H1 (cell line): ENCODE data around the gene MFSD2A. TPM values are rescaled to one million over a fixed set of nuclear protein-coding genes. Genes with fewer than 3 reads are reported as not detected.
"Not testable (repeated sequence)": the region's sequence is repeated elsewhere in the genome, so short reads cannot be mapped to it uniquely, and the experiment has no call there.

Source experiments
- CTCF ChIA-PET: fragments of 300-600 bp; sonication (Branson Sonifier 250); formaldehyde crosslinking; loops from one replicate; lab custom pipeline; 2021; ENCODE audit not compliant: partially characterized antibody; lab: Charles Lee
- POLR2A ChIA-PET: fragments of 300-600 bp; sonication (Branson Sonifier 250); formaldehyde crosslinking; loops from one replicate; lab custom pipeline; 2021; ENCODE audit warnings: inconsistent platforms; ENCODE audit not compliant: partially characterized antibody; lab: Charles Lee
- DNase-seq, 2 experiments: peaks; one replicate each; pipeline versions ENCODE4 v3.0.0 to v3.0.0-alpha.2; 2010 to 2022; ENCODE audit warnings: low spot score in 2 of 2, low read depth in 1 of 2, mixed read lengths in 1 of 2
- FAIRE-seq: peaks from 2 replicates; lab custom pipeline; 2011; peaks lifted over from hg19 to GRCh38; lab: Jason Lieb, UNC
- H2AFZ ChIP-seq: 2 replicates; pipeline ENCODE4 v1.8.1; 2012; ENCODE audit warnings: low read length, inconsistent platforms
- H2AK5ac ChIP-seq: 2 replicates; pipeline ENCODE4 v1.6.1; 2013; ENCODE audit warnings: low read depth, low read length
- H2BK120ac ChIP-seq: replicated peaks from 2 replicates; pipeline ENCODE3; 2013; ENCODE audit warnings: low read depth, low read length, inconsistent platforms
- H2BK12ac ChIP-seq: 2 replicates; pipeline ENCODE4 v1.6.1; 2013; ENCODE audit warnings: low read depth, low read length
- H2BK15ac ChIP-seq: 2 replicates; pipeline ENCODE4 v1.6.1; 2013; ENCODE audit warnings: low read length
- H2BK20ac ChIP-seq: 2 replicates; pipeline ENCODE4 v1.6.1; 2013; ENCODE audit warnings: low read length
- H2BK5ac ChIP-seq: 2 replicates; pipeline ENCODE4 v1.6.1; 2013; ENCODE audit warnings: low read depth, low read length
- H3K14ac ChIP-seq: 2 replicates; pipeline ENCODE4 v1.6.1; 2013; ENCODE audit warnings: inconsistent platforms; ENCODE audit not compliant: insufficient read length
- H3K18ac ChIP-seq: 2 replicates; pipeline ENCODE4 v1.6.1; 2013; ENCODE audit warnings: low read length; ENCODE audit errors: extremely low read depth
- H3K23ac ChIP-seq: 2 replicates; pipeline ENCODE4 v1.6.1; 2013; ENCODE audit warnings: inconsistent platforms; ENCODE audit not compliant: insufficient read length
- H3K23me2 ChIP-seq: 2 replicates; pipeline ENCODE4 v1.6.1; 2013; ENCODE audit warnings: low read depth, low read length
- H3K27ac ChIP-seq: 2 replicates; pipeline ENCODE4 v1.6.1; 2011; ENCODE audit warnings: low read depth, low read length, inconsistent platforms
- H3K27me3 ChIP-seq, 4 experiments: replicated peaks in 1 of 4; 1 replicate in 1 of 4; 2 replicates in 3 of 4; pipeline versions ENCODE4 v1.6.1 to v1.8.1; 2011 to 2013; ENCODE audit warnings: low read length in 3 of 4, mild to moderate bottlenecking in 3 of 4, inconsistent platforms in 2 of 4, mixed read lengths in 2 of 4, moderate library complexity in 1 of 4; ENCODE audit not compliant: control insufficient read depth in 3 of 4, insufficient read depth in 3 of 4; ENCODE audit errors: extremely low read depth in 1 of 4
- H3K36me3 ChIP-seq, 4 experiments: 2 replicates each; pipeline versions ENCODE4 v1.6.1 to v1.8.1; 2011 to 2013; ENCODE audit warnings: mild to moderate bottlenecking in 4 of 4, low read length in 3 of 4, moderate library complexity in 2 of 4, control low read depth in 1 of 4, inconsistent platforms in 1 of 4; ENCODE audit not compliant: insufficient read depth in 4 of 4, control insufficient read depth in 2 of 4
- H3K4ac ChIP-seq: replicated peaks from 2 replicates; pipeline ENCODE3; 2013; ENCODE audit warnings: low read length, low read depth, mixed read lengths, inconsistent platforms; ENCODE audit not compliant: insufficient read length
- H3K4me1 ChIP-seq, 4 experiments: replicated peaks in 1 of 4; 1 replicate in 1 of 4; 2 replicates in 3 of 4; pipeline versions ENCODE4 v1.6.1 to v1.8.1; 2011 to 2013; ENCODE audit warnings: low read length in 3 of 4, inconsistent platforms in 2 of 4, mixed read lengths in 1 of 4; ENCODE audit not compliant: insufficient read depth in 4 of 4, control insufficient read depth in 3 of 4
- H3K4me2 ChIP-seq, 2 experiments: 2 replicates each; pipeline versions ENCODE4 v1.6.1 to v1.8.1; 2011 to 2013; ENCODE audit warnings: low read depth in 2 of 2, low read length in 2 of 2, control low read depth in 1 of 2, inconsistent platforms in 1 of 2, mild to moderate bottlenecking in 1 of 2; ENCODE audit not compliant: insufficient read depth in 1 of 2
- H3K4me3 ChIP-seq, 4 experiments: fragments of 200-600, 300-600 bp in 1 of 4; sonication (generic), shearing (Covaris generic), sonication (Bioruptor Twin) in 1 of 4; 2 replicates each; pipeline versions ENCODE4 v1.5.1 to v1.8.1; 2011 to 2016; ENCODE audit warnings: low read length in 4 of 4, low read depth in 3 of 4, control low read depth in 2 of 4, inconsistent platforms in 2 of 4, mild to moderate bottlenecking in 2 of 4, mixed read lengths in 1 of 4, moderate library complexity in 1 of 4; ENCODE audit not compliant: insufficient read depth in 2 of 4; ENCODE audit errors: extremely low read depth in 1 of 4
- H3K56ac ChIP-seq: replicated peaks from 2 replicates; pipeline ENCODE3; 2013; ENCODE audit warnings: low read depth, mild to moderate bottlenecking, mixed read lengths, low read length, inconsistent platforms; ENCODE audit not compliant: insufficient read length
- H3K79me1 ChIP-seq: 2 replicates; pipeline ENCODE4 v1.6.1; 2013; ENCODE audit warnings: low read depth, low read length, control low read depth
- H3K79me2 ChIP-seq, 2 experiments: 2 replicates each; pipeline versions ENCODE4 v1.6.1 to v1.8.1; 2012 to 2013; ENCODE audit warnings: low read length in 2 of 2, mild to moderate bottlenecking in 2 of 2, inconsistent platforms in 1 of 2; ENCODE audit not compliant: insufficient read depth in 2 of 2, control insufficient read depth in 1 of 2
- H3K9ac ChIP-seq, 4 experiments: replicated peaks in 1 of 4; 1 replicate in 1 of 4; 2 replicates in 3 of 4; pipeline versions ENCODE4 v1.6.1 to v1.8.1; 2011 to 2013; ENCODE audit warnings: low read depth in 3 of 4, low read length in 3 of 4, control low read depth in 2 of 4, mild to moderate bottlenecking in 2 of 4, moderate library complexity in 2 of 4, inconsistent platforms in 1 of 4; ENCODE audit errors: extremely low read depth in 1 of 4
- H3K9me3 ChIP-seq, 2 experiments: 2 replicates each; pipeline versions ENCODE4 v1.6.1 to v1.8.1; 2012 to 2013; ENCODE audit warnings: mild to moderate bottlenecking in 2 of 2, moderate library complexity in 2 of 2, control low read depth in 1 of 2, inconsistent platforms in 1 of 2, low read depth in 1 of 2, low read length in 1 of 2, mixed read lengths in 1 of 2; ENCODE audit not compliant: insufficient read depth in 2 of 2
- H4K20me1 ChIP-seq, 2 experiments: replicated peaks in 1 of 2; 2 replicates each; pipeline versions ENCODE3 to v1.8.1; 2011 to 2013; ENCODE audit warnings: inconsistent platforms in 2 of 2, low read length in 2 of 2, mild to moderate bottlenecking in 1 of 2; ENCODE audit not compliant: insufficient read depth in 2 of 2, control insufficient read depth in 1 of 2
- H4K5ac ChIP-seq: 2 replicates; pipeline ENCODE4 v1.6.1; 2013; ENCODE audit warnings: low read length, low read depth, mixed read lengths, inconsistent platforms; ENCODE audit not compliant: insufficient read length
- H4K8ac ChIP-seq: 2 replicates; pipeline ENCODE4 v1.8.0; 2013; ENCODE audit warnings: mild to moderate bottlenecking, moderate library complexity, low read length, inconsistent platforms; ENCODE audit not compliant: insufficient read depth; ENCODE audit errors: extremely low read depth
- H4K91ac ChIP-seq: replicated peaks from 2 replicates; pipeline ENCODE3; 2013; ENCODE audit warnings: low read length, mixed read lengths, inconsistent platforms; ENCODE audit not compliant: insufficient read length
- WGBS, 2 experiments: shearing (Covaris generic) in 1 of 2; methylation state at CpG; one replicate each; pipeline versions ENCODE4 v1.1.6 to v1.1.7; 2013 to 2015; ENCODE audit warnings: low lambda C conversion rate in 2 of 2, mixed read lengths in 2 of 2, inconsistent platforms in 1 of 2, low coverage in 1 of 2, missing lambda C conversion rate in 1 of 2; ENCODE audit not compliant: insufficient replicate concordance in 2 of 2, insufficient coverage in 1 of 2, insufficient read length in 1 of 2; ENCODE audit errors: extremely low coverage in 1 of 2, missing lambda C conversion rate in 1 of 2; 5-methylcytosine and 5-hydroxymethylcytosine counted together
- polyA plus RNA-seq, 7 experiments: library from polyadenylated mRNA; depleted of rRNA in 3 of 7; stranded (reverse) in 5 of 7; unstranded in 2 of 7; fragments of >200 nt in 5 of 7; fragments of 200-250 nt in 2 of 7; gene quantifications; 1 replicate in 5 of 7; 2 replicates in 1 of 7; 4 replicates in 1 of 7; pipeline versions ENCODE4 v1.2.1 to v1.2.3, GENCODE V29; 2011 to 2013; ENCODE audit warnings: missing spikeins in 2 of 7, mixed read lengths in 2 of 7
- total RNA-seq: library from RNA; stranded (reverse); fragmentation: NEBNext Ultra II Directional; extraction: Animal tissue kit (Norgen Biotek cat#: 25700); gene quantifications from 2 replicates; pipeline ENCODE4 v1.2.1, GENCODE V29; 2021

The MFSD2A gene
- total and polyA plus RNA-seq, 2 of the 8 experiments (the other 6 are each of a cell fraction or from before 2014, with no cell fraction given), result 18.3 to 25.9 TPM

GRCh38 chr1:39962964-39963363 is 8.0 kb downstream of the MFSD2A start:
- not testable (repeated sequence) for H3K23me2 ChIP-seq, H3K27ac ChIP-seq, H2BK5ac ChIP-seq, H2BK12ac ChIP-seq, FAIRE-seq, H2BK120ac ChIP-seq, H3K14ac ChIP-seq, H3K9me3 ChIP-seq, H3K18ac ChIP-seq, H2BK20ac ChIP-seq, H3K79me2 ChIP-seq, H3K56ac ChIP-seq, H3K4me1 ChIP-seq, H4K8ac ChIP-seq, H3K9ac ChIP-seq, H3K27me3 ChIP-seq, DNase-seq, H2BK15ac ChIP-seq, H3K79me1 ChIP-seq, H3K4me2 ChIP-seq, H3K4me3 ChIP-seq, H4K91ac ChIP-seq, H2AK5ac ChIP-seq, H4K5ac ChIP-seq, H2AFZ ChIP-seq, H3K4ac ChIP-seq, H3K23ac ChIP-seq
- H3K36me3 ChIP-seq, result peaks cover 6 to 41% (median 32%) of the 10 kb centered on the region in 4 experiments
- 91% methylated on average over 8 of the region's 13 CpGs; no CpG with 5 or more reads in 1 of the 2 experiments for WGBS, 2 experiments
- ChIA-PET POLR2A (interaction anchor here (1.0 to 1.3 kb wide), 2 partner anchors 8 to 9 kb away, joined by 5 to 8 read pairs; partner anchors contain the start of gene MFSD2A), CTCF (interaction anchor here (1.6 to 4.4 kb wide), 3 partner anchors 10 to 60 kb away, joined by 5 to 27 read pairs (median 17); no protein-coding TSS in a partner anchor)
- H4K20me1 ChIP-seq, result peaks cover 2 to 11% of the 10 kb centered on the region in 2 experiments
